NCI-H82 treated with DMSO at 0.1 percent for 48 hours (cell line): Measurements from ENCODE around the gene FBXO42.
"Not testable (repeated sequence)": the region's sequence is repeated elsewhere in the genome, so short reads cannot be mapped to it uniquely, and the experiment has no call there.

ENCODE experiments used
- DNase-seq: peaks from one replicate; lab custom pipeline; 2025; ENCODE audit not compliant: unreplicated experiment; lab: John Stamatoyannopoulos, UW

Gene FBXO42

DNA sequence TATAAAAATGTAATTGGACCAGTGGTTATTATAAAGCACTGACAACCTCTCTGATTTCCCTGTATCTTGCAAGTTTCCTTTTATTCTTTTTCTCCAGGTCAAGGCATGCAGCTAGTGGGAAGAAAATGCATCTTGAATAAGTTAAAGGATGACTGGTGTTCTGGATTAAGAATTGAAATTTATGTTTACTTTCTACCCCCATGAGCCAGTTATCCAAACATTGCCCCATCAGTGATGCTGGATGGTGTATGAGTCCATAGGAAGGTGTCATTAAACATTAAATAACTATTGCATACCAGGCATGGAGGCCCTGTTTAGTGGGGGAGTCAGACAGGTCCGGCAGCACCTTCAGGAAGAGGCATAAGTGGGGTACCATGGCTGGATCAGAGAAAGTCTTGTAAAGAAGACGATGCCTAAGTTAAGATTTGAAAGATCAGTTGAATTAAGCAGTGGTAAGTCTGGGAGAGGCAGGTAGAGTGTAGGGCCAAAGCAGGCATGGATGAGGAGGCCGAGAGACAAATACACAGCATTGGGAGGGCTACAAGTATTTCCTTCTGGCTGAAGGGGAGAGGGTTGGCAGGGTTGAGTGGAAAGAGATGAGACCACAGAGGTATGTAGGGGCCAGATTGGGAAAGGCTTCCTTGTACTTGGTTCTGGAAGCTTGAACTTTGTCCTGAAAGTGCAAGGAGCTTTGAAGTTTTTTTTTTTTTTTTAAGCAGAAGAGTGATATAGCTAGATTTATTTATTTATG lies 20.4 kb upstream of the FBXO42 start:
- no peak for DNase-seq

DNA sequence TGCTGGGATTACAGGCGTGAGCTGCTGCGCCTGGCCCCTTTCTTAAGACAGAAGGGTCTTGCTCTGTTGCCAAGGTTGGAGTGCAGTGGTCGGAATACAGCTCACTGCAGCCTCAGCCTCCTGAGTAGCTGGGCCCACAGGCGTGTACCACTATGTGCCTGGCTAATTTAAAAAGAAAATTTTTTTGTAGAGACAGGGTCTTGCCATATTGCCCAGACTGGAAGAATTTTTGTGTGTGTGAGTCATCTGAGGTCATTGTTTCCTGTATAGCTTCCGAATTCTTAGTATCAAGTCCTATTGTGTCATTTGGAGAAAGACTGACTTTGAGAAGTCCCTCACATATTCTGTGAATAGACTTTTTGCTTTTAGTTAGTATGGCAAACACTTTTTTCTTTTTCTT lies 19.4 kb upstream of the FBXO42 start:
- no peak for DNase-seq

DNA sequence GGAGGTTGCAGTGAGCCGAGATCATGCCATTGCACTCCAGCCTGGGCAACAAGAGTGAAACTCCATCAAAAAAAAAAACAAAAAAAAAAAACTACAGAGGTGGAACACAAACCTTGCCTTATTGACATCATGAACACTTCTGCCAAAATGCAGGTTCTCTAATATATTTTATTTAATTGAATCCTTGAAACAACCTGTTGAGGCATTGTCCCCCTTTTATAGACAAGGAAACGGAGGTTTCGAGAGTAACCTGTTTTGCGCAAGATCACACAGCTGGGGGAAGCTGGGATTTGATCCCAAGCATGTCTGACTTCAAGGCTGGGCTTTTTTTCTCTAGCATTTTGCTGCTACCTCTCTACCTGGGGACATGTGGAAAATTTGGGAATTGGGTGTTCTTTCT lies 17.5 kb upstream of the FBXO42 start:
- DNase-seq: no peak

DNA sequence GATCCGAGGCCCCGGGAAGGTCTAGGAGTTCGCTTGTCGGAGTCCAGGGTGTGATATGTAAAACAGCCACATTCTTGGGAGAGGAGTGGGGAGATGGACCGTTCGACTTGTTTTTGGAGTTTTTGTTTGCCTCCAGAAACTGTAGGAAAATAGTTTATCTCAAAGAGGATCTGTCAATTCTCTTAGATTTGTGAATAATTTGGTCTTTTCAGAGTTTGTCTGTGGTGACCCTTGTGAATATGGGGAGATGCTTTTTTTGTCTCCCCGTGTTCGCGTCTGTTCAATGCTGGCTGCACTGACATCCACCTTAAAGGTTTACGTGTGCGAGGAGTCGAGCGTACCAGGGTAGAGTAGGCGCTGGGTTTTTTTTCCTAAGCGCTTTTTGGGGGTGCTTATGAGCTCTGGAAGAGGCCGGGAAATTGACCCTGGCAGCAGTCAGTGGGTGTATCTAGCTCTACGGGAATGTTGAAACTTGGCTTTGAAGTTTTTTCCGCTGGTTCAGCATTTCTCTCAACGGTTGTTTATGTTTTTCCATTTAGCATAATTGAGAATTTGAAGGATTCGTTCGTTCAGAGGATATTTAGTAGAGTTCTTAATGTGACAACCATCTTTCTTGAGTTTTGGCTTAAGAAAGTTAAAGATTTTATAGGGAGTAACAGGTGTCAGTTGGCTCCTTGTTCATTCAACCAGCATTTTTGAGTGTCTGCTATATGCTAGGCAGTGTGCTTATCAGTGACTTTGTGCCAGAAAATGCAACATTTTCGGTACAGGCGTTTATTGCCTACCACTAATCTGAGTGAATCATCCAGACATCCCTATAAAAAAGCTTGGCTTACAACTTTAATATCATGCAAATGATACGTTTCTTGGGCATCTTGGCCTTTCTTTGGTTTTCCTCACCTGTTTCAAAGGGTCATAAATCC lies 15.9 kb upstream of the FBXO42 start:
- DNase-seq: no peak

DNA sequence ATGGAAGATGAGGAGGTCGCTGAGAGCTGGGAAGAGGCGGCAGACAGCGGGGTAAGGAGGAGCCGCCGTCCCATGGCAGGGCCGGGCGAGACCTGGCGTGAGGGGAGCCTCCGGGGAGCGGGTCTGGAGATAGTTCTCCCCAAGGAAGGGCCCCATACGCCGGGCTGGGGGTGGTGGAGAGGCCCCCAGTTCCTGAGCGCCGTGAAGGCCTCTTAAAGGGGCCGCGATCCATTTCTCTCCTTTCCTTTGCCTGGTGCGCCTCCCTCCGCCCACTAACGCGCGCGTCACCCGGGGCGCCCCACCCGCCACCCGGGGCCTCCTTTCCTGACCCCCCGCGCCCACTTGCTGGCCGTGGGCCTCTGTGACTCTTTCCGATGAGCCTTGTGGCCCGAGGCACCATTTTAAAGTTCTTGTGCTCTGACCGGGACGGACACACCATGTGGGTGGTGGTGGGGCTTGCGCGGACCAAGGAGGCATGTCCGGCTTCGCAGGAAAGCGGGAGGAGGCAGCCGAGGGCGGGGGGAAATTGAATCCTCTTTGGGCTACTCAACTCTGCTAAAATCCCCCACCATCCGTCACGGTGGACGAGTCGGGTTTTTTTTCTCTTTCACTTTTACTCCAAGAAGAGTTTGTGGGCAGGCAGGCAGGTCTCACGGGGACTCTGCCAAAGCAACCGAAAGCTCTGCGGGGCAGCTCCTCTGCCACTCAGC lies 15.1 kb upstream of the FBXO42 start:
- peak; percentile 66 for DNase-seq

- peak; percentile 100 for DNase-seq
Observed at GRCh38 chr1:16366722-16367257, 14.5 kb upstream of the FBXO42 start, which contains the start of gene SZRD1. Gene SZRD1, plus strand, starts transcription at chr1:16367242. Its CDS starts 16 bp downstream, at chr1:16367258.

GRCh38 chr1:16365146-16365498 lies 12.8 kb upstream of the FBXO42 start:
- DNase-seq: not testable (repeated sequence)

GRCh38 chr1:16356867-16357266 lies 4.6 kb upstream of the FBXO42 start:
- no peak for DNase-seq

DNA sequence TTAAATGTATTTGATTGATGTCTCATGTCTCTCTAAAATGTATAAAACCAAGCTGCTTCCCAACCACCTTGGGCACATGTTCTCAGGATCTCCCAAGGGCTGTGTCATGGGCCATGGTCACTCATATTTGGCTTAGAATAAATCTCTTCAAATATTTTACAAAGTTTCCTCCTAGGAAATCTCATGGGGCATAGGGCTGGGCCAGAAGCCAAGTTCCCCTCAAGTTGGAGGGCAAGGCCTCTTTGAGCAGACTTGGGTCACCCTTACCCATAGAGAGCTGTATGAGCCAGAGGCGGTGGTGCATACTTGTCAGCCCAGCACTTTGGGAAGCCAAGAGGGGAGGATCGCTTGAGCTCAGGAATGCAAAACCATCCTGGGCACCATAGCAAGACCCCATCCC lies 2.3 kb upstream of the FBXO42 start:
- DNase-seq: no peak

DNA sequence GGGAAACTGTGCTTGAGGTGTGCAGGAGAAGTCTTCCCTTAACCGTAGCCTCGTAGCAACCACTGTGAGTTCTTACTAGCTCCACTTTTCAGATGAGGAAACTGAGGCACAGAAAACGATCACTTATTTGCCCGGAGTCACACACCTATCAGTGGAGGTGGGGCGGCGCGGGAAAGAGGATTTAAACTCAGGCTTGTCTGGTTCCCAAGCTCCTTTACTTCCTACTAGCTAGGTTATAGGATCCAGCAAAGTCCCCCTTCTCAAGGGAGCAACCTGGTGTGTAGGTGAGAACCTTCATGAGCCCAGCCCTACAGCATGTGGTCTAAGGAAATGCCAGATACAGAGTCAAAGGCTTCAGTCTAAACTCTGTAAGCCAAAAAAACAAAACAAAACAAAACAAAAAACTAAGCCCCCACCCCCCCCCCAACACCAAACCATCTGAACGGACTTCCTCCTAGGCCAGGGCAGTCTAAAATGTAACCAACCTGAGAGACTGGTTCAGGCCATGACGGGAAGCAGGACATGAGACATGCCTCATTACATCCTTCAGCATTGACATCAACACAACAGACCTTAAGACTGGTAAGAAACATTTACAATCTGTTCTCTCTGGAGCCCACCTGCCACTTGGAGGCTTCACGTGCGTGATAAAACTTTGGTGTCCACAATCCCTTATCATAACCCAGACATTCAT lies 709 bp upstream of the FBXO42 start:
- DNase-seq: no peak

DNA sequence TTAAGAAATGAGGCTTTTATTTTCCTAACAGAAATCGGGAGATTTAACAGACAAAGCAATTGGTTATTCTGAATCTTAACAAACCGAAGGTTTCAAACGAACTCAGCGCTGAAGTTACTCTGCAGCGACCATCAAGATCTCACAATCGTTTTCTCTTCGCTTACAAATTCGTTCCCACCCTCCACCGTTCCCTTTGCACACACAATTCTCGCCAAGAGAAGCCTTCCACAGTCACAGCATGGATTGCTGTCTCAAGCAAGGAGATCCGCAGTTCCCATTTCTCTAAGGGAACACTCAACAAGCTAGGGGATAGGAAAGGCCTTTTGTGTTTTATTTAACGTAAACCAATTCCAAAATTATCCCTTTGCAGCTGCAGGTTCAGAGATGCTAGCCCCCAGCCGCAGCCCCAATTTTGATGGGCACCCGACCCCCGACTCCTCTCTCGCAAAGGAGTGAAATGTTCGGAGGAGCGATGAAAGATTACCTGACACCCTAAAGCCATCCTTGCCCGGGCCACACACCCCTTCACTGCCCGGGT lies 755 bp downstream of the FBXO42 start:
- no peak for DNase-seq

DNA sequence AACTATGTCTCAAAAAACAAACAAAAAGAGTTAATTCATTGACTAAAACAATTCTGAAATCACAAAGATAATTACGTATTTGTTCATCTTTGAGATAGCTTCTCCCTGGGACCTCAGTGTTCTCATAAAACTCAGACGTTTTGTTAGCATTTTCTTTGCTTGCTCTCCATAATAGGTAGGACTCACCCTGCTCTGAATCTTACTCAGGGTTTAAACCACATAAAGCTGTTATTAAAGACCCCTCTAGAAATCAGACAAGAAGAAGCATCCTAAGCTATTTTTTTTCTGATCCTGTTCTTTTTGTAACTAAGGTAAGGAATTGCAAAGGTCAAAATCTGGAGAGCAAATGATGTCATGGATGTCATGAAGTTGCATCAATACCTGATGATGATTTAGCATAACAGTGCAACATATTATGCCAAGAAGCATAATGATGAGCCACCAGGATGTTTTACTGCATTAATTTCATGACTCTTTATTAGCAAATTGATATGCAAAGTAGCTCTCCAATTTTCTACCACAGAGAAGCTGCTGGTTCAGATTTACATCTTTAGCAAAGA lies 2.4 kb downstream of the FBXO42 start:
- no peak for DNase-seq

DNA sequence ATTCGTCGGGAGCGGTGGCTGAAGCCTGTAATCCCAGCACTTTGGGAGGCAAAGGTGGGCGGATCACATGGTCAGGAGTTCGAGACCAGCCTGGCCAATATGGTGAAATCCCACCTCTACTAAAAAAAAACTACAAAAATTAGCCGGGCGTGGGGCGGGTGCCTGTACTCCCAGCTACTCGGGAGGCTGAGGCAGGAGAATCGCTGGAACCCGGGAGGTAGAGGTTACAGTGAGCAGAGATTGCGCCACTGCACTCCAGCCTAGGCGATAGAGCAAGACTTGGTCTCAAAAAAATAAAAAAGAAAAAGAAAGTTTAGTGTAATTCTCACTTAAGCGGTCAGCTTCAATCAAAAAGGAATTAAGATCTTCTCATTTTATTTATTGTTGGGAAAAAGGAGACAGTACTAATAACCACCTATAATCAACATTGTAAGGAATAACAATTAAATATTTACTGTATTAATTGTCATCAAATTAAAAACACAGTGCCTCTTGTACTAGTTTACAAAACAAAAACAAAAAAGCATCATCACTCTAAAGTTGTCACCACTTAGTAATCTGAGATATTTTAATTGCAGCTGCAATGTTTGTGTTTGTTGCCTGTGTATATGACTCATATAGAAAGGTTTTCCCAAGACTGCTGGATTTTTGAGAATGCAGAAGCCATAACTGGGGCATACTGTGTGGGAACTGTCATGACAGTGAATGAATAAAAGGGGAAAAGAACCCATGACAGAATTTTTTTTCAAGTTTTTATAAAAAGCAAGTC lies 3.7 kb downstream of the FBXO42 start:
- DNase-seq: no peak

GRCh38 chr1:16343276-16343675 lies 9.0 kb downstream of the FBXO42 start:
- not testable (repeated sequence) for DNase-seq

- no peak for DNase-seq
Observed at GRCh38 chr1:16342331-16343062, 9.8 kb downstream of the FBXO42 start.

DNA sequence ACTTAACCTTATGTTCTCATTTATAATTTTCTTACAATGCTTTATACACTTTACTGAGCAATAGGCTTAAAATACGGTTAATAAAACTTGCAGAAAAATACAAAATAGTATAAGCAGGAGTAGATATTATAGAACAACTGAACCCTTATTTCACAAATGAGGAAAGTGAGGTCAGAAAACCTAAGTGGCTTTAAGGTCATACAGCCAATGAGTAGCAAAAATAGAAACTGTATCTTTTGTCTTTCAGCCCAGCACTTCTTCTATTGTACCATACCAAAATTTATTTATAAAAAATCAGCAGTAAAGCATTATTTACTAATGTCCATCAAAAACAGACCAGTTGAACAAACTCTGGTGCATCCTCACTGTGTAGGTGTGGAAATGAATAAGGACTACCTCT lies 11.6 kb downstream of the FBXO42 start:
- DNase-seq: no peak

GRCh38 chr1:16338961-16339360 lies 13.3 kb downstream of the FBXO42 start:
- DNase-seq: no peak

GRCh38 chr1:16334655-16335340 lies 17.5 kb downstream of the FBXO42 start:
- no peak for DNase-seq
